ENCODE results near the gene UBXN11.

UBXN11 gene

GRCh38 chr1:26268290-26269197 is 37.9 kb downstream of the UBXN11 start:
- DNase-seq (ENCODE audit: low spot score) = no peak

DNA sequence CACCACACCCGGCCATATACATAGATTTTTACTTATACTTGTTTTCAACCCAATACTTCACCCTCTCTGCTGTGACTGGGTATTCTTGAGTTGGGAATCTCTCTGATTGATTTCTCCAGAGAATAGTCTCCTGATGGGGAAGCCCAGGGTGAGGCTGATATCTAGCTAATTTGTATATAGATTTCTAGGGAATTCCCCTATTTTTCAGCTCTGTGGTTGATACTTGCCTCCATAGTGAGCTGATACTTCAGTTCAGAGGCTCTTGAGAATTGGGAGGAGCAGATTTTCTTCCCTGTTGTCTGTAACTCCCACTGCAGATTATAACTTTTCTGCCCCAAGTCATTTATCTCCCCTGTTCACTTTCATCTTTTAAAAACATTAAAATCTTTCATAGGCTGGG is 41.0 kb downstream of the UBXN11 start:
- no peak for DNase-seq (ENCODE audit: low spot score)

DNA sequence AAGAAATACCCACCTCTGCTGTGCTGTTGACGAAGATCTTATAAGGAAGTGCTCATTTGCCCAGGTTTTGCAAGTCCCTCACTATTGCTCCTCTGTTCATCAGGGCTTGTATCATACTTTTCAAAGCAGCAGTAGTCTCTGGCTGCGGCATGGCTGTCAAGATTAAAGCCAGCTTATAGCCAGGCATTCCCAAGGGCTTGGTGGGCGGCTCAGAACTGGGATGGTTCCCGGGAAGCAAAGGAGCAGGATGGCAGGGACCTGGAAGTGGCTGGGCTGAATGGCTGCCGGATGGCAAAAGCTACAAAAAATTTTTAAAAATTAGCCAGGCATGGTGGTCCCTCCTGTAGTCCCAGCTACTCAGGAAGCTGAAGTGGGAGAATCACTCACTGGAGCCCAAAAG is 43.2 kb downstream of the UBXN11 start:
- no peak for DNase-seq (ENCODE audit: low spot score)

- no peak for DNase-seq (ENCODE audit: low spot score)
Measured at GRCh38 chr1:26259578-26259977, 46.9 kb downstream of the UBXN11 start.

GRCh38 chr1:26259005-26259404 is 47.4 kb downstream of the UBXN11 start:
- no peak for DNase-seq (ENCODE audit: low spot score)

DNA sequence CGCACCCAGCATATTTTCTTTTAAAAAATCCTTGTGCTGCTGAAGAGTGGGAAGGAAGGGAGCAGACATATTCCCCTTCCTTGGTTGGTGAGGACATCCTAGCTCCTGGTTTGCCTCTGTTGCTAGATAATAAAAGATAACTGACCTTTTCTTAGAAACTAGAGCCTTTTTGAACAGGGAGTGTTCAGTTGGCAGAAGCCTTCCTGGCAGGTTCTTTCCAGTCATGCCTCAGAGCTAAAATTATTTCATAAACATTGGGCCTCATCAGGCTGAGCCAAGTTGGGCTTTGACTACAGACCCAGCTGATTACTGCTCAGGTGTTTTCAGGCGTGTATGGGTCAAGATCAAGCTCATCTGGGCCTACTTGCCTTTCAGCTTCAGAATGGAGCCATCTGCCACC is 49.2 kb downstream of the UBXN11 start:
- DNase-seq (ENCODE audit: low spot score) = no peak

- DNase-seq (ENCODE audit: low spot score) = no peak
Measured at GRCh38 chr1:26254404-26254803, 52.0 kb downstream of the UBXN11 start.

DNA sequence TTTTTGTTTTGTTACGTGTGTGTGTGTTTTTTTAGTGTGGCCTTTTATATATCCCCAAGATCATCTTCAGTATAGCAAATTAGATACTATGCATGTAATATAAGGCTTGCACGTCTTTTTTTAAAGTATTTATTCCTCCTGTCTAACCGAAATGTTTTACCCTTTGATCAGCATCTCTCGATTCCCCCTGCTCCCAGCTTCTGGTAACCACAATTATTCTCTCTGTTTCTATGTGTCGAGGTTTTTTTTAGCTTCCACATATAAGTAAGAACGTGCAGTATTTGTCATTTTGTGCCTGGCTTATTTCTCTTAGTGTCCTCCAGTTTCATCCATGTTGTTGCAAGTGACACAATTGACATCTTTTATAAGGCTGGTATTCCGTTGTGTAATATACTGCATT is 53.7 kb downstream of the UBXN11 start:
- no peak for DNase-seq (ENCODE audit: low spot score)

- no peak for DNase-seq (ENCODE audit: low spot score)
Measured at GRCh38 chr1:26239936-26240335, 66.5 kb downstream of the UBXN11 start.

DNA sequence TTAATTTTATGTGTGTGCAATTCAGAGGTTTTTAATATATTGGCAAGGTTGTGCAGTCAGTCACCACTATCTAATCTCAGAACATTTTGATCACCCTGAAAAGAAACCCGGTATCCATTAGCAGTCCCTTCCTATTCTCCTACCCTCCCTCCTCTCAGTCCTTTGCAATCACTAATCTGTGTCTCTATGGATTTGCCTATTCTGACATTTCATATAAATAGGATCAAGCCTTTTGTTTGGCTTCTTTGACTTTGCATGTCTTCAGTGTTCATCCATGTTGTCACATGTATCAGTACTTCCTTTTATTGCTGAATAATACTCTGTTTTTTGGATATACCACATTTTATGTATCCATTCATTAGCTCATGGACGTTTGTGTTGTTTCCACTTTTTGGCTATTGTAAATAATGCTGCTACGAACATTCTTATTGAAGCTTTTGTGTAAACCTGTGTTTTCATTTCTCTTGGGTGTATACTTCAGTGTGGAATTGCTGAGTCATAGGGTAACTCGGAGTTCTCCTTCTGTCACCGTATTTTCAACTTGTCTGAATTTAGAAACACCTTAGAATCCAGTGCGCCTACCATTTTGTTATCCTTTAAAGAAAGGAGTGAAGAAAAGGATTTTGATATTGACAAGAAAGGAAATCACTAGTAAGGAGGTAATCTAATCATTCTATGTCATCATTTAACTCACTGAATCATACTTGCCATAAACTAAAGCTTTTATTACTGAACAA is 69.0 kb downstream of the UBXN11 start:
- DNase-seq (ENCODE audit: low spot score) = no peak

- DNase-seq (ENCODE audit: low spot score) = peak; percentile 60
Measured at GRCh38 chr1:26234644-26235370, 71.6 kb downstream of the UBXN11 start.

DNA sequence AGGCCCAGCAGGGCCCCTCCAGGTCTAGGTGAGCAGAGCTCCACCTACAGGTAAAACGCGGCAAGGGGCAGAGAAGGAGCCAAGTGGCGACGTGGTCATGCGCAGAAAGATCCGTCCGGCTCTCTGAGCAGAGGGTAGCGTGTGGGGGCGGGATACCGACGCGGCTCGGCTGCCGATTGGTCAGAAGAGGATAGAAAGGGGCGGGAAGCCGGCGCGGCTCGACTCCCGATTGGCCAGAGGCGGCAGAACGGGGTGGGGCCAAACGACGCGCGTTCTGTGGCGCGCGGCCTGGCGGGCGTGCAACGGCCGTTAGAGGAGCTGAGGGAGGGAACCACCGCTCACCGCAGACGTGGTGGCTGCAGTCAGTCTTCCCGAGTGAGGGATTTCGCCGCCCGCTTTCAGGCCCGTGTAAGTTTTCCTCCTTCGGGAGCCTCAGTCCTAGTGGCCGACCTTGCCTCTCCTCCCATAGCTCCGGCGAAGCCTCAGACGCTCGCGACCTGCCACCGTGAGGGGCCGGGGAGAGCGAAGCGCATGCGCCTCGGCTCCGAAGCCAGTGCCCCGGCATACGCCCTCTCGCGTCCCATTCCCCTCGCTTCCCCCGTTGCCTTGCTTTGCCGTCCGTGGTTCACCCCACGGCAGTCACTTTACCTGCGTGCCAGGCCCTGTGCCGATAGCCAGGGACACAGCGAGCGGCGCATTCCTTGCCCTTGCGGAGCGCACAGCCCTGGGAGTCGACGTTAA is 72.4 kb downstream of the UBXN11 start, which contains the start of gene CEP85:
TSS of gene CEP85 (plus strand) at position 298 of the 741 bp plus-strand sequence. CDS start 5,584 bp downstream, outside the sequence.
- peak; percentile 98 for DNase-seq (ENCODE audit: low spot score)
